PC-9 (cell line): ENCODE measurements around the gene LECT2. TPM values are rescaled to one million over a fixed set of nuclear protein-coding genes. Genes with fewer than 3 reads are reported as not detected.

ENCODE experiments used
- BruUV-seq: library from RNA; stranded (reverse); fragments of 400-500 nt; replicated peaks from 2 replicates; lab custom pipeline; 2021; lab: Mats Ljungman, UMichigan
- CTCF ChIA-PET: fragments of 300-600 bp; sonication (Branson Sonifier 250); formaldehyde crosslinking; loops from one replicate; lab custom pipeline; 2022; ENCODE audit warnings: antibody characterized with exemption; lab: Charles Lee
- POLR2A ChIA-PET: fragments of 300-600 bp; sonication (Branson Sonifier 250); formaldehyde crosslinking; loops from one replicate; lab custom pipeline; 2022; ENCODE audit warnings: antibody characterized with exemption; ENCODE audit not compliant: unreplicated experiment; lab: Charles Lee
- DNase-seq, 2 experiments: peaks; one replicate each; pipeline versions ENCODE4 v3.0.0 to v3.0.0-alpha.2; 2015 to 2022; ENCODE audit warnings: mixed read lengths in 1 of 2
- H2AFZ ChIP-seq: fragments of 200-600 bp; sonication (generic); 2 replicates; pipeline ENCODE4 v1.8.1; 2017; ENCODE audit warnings: antibody characterized with exemption
- H3F3A ChIP-seq: fragments of 200-600 bp; sonication (generic); 2 replicates; pipeline ENCODE4 v1.8.1; 2017; ENCODE audit warnings: antibody characterized with exemption, mild to moderate bottlenecking, low read depth; ENCODE audit not compliant: insufficient read depth
- H3K27ac ChIP-seq: fragments of 200-600 bp; sonication (generic); 2 replicates; pipeline ENCODE4 v1.6.1; 2016; ENCODE audit warnings: mixed run types
- H3K27me3 ChIP-seq: fragments of 200-600 bp; sonication (generic); 2 replicates; pipeline ENCODE4 v1.6.1; 2016; ENCODE audit warnings: low read depth, mixed run types; ENCODE audit not compliant: insufficient read depth
- H3K36me3 ChIP-seq: fragments of 200-600 bp; sonication (generic); 2 replicates; pipeline ENCODE4 v1.6.1; 2016; ENCODE audit warnings: low read depth, mixed run types
- H3K4me1 ChIP-seq: fragments of 200-600 bp; sonication (generic); replicated peaks from 2 replicates; pipeline ENCODE4 v1.6.1; 2016; ENCODE audit warnings: mixed run types; ENCODE audit not compliant: insufficient read depth
- H3K4me2 ChIP-seq: fragments of 200-600 bp; sonication (generic); 2 replicates; pipeline ENCODE4 v1.6.1; 2017; ENCODE audit warnings: mixed run types
- H3K4me3 ChIP-seq: fragments of 200-600 bp; sonication (generic); 2 replicates; pipeline ENCODE4 v1.6.1; 2016; ENCODE audit warnings: mixed run types
- H3K79me2 ChIP-seq: fragments of 200-600 bp; sonication (generic); 2 replicates; pipeline ENCODE4 v1.6.1; 2017; ENCODE audit warnings: low read depth, mixed run types
- H3K9me2 ChIP-seq: fragments of 200-600 bp; sonication (generic); 2 replicates; pipeline ENCODE4 v1.8.1; 2017; ENCODE audit warnings: mild to moderate bottlenecking; ENCODE audit not compliant: insufficient read depth
- H3K9me3 ChIP-seq: fragments of 200-600 bp; sonication (generic); 2 replicates; pipeline ENCODE4 v1.8.1; 2016; ENCODE audit warnings: low read depth; ENCODE audit not compliant: insufficient read depth
- H4K20me1 ChIP-seq: fragments of 200-600 bp; sonication (generic); 2 replicates; pipeline ENCODE4 v1.8.1; 2017; ENCODE audit not compliant: insufficient read depth
- CTCF ChIP-seq: fragments of 200-600 bp; sonication (generic); conservative IDR thresholded peaks from 2 replicates; pipeline ENCODE4 v1.6.1; 2017; ENCODE audit warnings: mixed run types, antibody characterized with exemption, mild to moderate bottlenecking, moderate library complexity
- EZH2 ChIP-seq: fragments of 200-600 bp; sonication (generic); IDR thresholded peaks from 2 replicates; pipeline ENCODE4 v1.8.0; 2017; ENCODE audit warnings: antibody characterized with exemption, low read depth
- intact Hi-C: fragments of 100-400 bp; cut with micrococcal nuclease; formaldehyde crosslinking; loops from one replicate; pipeline ENCODE4 v1.10.0; 2022; ENCODE audit not compliant: unreplicated experiment
- total RNA-seq: library from RNA; stranded (reverse); gene quantifications from 2 replicates; pipeline ENCODE4 v1.2.3, GENCODE V29; 2021

Gene LECT2
- total RNA-seq, 1 experiment from 2014 or later = not detected

DNA sequence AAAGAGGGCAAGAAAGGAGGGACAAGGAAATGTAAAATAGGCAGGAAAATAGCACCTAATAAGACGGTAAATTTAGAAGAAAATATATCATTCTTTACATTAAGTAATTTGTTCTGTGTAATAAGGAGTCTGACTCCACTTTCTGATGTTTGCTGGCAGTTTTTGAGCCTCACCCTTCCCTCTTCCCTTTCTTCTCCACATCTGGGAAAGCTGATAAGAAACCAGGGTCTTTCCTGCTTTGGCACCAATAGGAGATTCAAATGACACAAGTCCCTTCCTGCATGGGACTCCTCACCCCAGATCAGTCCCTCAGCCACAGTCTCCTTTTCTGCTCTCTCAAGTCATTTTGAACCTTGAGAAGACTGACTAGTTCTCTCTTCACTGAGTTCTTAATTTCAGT, 31.2 kb upstream of the LECT2 start:
- H3K79me2 ChIP-seq = no peaks in the 10 kb centered on the region
- no peak overlapping the region for H3K4me2 ChIP-seq
- intact Hi-C loops = no loop called here
- no peak overlapping the region for H3K4me3 ChIP-seq
- H3K27ac ChIP-seq = no peak overlapping the region
- TF ChIP-seq CTCF = no peak
- no peak for TF ChIP-seq EZH2
- H3K9me3 ChIP-seq = no peaks in the 10 kb centered on the region
- H3K27me3 ChIP-seq = no peaks in the 10 kb centered on the region
- H4K20me1 ChIP-seq = no peaks in the 10 kb centered on the region
- no peaks in the 10 kb centered on the region for H3K9me2 ChIP-seq
- no peaks in the 10 kb centered on the region for H3K4me1 ChIP-seq
- DNase-seq = no peak
- H3F3A ChIP-seq = no peaks in the 10 kb centered on the region
- CTCF ChIA-PET = no interaction called here
- POLR2A ChIA-PET = no interaction called here
- H2AFZ ChIP-seq = no peak overlapping the region
- no TSS peak for BruUV-seq
- H3K36me3 ChIP-seq = no peaks in the 10 kb centered on the region

DNA sequence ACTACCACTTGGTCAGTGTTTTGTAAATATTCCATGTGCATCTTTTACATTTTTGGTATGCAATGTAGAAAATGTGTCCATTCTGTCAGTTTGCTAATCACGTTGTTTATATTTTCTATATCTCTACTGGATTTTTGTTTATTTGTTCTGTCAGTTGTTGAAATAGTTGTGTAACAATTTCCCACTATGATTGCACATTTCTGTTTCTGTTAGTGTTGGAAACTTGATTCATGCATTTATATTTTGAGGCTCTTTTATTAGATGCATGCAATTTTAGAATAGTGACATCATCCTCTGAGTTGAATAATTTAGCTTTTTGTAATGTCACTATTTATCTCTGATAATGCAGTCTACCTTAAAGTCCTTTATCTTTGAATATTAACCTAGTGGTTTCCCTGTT, 25.8 kb upstream of the LECT2 start:
- intact Hi-C loops = no loop called here
- ChIA-PET CTCF (interaction anchor here (0.7 kb wide), 1 partner anchor 1481 kb away, joined by 3 read pairs; no protein-coding TSS in a partner anchor), POLR2A (no interaction called here)

GRCh38 chr5:135979510-135979909, 24.7 kb upstream of the LECT2 start:
- ChIA-PET CTCF (no interaction called here), POLR2A (no interaction called here)
- no peak overlapping the region for H3K4me2 ChIP-seq
- H3K27ac ChIP-seq = no peak overlapping the region
- H4K20me1 ChIP-seq = no peaks in the 10 kb centered on the region
- H2AFZ ChIP-seq = no peak overlapping the region
- no peaks in the 10 kb centered on the region for H3K9me3 ChIP-seq
- H3K4me1 ChIP-seq = no peaks in the 10 kb centered on the region
- intact Hi-C loops = no loop called here
- no peaks in the 10 kb centered on the region for H3K36me3 ChIP-seq
- H3F3A ChIP-seq = no peaks in the 10 kb centered on the region
- H3K4me3 ChIP-seq = no peak overlapping the region
- TF ChIP-seq EZH2 = no peak
- TF ChIP-seq CTCF = no peak
- H3K27me3 ChIP-seq = no peaks in the 10 kb centered on the region
- no peaks in the 10 kb centered on the region for H3K79me2 ChIP-seq
- no peak for DNase-seq
- H3K9me2 ChIP-seq = no peaks in the 10 kb centered on the region
- BruUV-seq = no TSS peak

More for the DNA sequence above, 25.8 kb upstream of the LECT2 start:
- Histone ChIP-seq H3K9me2 (no peaks in the 10 kb centered on the region), H3K27ac (no peak overlapping the region), H3F3A (no peaks in the 10 kb centered on the region), H3K4me3 (no peak overlapping the region), H3K27me3 (no peaks in the 10 kb centered on the region), H3K4me1 (no peaks in the 10 kb centered on the region), H3K36me3 (no peaks in the 10 kb centered on the region), H3K4me2 (no peak overlapping the region), H2AFZ (no peak overlapping the region), H3K79me2 (no peaks in the 10 kb centered on the region), H4K20me1 (no peaks in the 10 kb centered on the region), H3K9me3 (no peaks in the 10 kb centered on the region)
- no peak for DNase-seq
- BruUV-seq = no TSS peak
- TF ChIP-seq EZH2 = no peak
- TF ChIP-seq CTCF = no peak
